Measurements from ENCODE around the gene LRRN3.

LRRN3 gene

DNA sequence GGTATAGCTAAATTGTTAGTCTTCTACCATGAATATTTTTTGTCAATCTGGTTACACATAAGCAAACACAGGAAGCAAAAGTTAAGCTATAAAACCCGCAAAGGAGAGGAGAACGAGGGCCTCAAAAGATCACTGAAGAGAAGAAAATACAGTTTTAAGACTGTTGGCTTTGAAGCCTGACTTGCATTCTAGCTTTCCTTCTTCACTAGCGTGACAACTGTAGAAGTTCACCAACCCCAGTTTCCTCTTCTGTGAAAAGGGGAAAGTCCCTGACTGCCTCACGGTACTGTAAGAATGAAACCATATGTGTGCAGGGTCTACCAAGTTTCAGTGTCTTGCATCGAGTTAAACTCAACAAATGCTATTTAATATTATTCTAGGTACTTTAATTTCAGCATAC, 7.5 kb upstream of the LRRN3 start:
- no peak overlapping the region for H3K4me3 ChIP-seq (replicated peaks in 1 of 2; ENCODE audit: low read depth in 2 of 2, low read length in 2 of 2)
- peak in 1 of 2 donors; percentile 53 for DNase-seq (ENCODE audit: low read depth in 2 of 2)
- TF ChIP-seq, protein P1, sequence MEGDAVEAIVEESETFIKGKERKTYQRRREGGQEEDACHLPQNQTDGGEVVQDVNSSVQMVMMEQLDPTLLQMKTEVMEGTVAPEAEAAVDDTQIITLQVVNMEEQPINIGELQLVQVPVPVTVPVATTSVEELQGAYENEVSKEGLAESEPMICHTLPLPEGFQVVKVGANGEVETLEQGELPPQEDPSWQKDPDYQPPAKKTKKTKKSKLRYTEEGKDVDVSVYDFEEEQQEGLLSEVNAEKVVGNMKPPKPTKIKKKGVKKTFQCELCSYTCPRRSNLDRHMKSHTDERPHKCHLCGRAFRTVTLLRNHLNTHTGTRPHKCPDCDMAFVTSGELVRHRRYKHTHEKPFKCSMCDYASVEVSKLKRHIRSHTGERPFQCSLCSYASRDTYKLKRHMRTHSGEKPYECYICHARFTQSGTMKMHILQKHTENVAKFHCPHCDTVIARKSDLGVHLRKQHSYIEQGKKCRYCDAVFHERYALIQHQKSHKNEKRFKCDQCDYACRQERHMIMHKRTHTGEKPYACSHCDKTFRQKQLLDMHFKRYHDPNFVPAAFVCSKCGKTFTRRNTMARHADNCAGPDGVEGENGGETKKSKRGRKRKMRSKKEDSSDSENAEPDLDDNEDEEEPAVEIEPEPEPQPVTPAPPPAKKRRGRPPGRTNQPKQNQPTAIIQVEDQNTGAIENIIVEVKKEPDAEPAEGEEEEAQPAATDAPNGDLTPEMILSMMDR (IDR thresholded peaks at IDR 0.05; ENCODE audit: low read depth, low read length), result no peak

DNA sequence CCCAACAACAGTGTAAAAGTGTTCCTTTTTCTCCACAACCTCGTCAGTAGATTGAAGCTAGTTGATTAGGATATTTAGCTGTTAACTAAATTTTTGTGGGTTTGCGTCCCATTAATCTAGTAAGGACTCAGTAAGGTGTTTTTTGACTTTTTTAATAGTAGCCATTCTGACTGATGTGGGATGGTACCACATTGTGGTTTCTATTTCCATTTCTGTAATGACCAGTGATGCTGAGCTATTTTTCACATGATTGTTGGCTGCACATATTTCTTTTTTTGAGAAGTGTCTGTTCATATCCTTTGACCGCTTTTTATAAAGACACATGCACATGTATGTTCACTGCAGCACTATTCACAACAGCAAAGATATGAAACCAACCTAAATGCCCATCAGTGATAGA, 5.6 kb upstream of the LRRN3 start:
- no peak overlapping the region for H3K4me3 ChIP-seq (replicated peaks in 1 of 2; ENCODE audit: low read depth in 2 of 2, low read length in 2 of 2)
- TF ChIP-seq, protein P1 (IDR thresholded peaks at IDR 0.05; ENCODE audit: low read depth, low read length), result no peak
- no peak for DNase-seq (ENCODE audit: low read depth in 2 of 2)

DNA sequence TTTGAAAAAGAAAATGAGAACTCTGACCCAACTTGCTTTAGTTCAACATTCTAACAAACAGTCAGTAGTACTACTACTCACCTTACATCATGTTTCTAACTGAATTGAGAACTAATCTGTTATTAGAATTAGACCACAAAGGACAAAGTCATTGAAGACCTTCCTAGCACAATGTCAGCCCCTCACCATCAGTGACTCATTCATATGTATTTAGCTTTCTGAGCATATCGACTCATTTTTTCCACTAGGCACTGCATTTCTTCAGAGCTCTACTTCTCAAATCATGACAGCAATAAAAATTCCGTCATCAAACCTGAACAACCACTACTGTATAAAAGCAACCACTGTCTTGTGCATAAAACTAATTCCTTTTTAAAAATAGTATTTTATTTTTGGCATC, 4.4 kb upstream of the LRRN3 start:
- DNase-seq (ENCODE audit: low read depth in 2 of 2), result no peak
- H3K4me3 ChIP-seq (replicated peaks in 1 of 2; ENCODE audit: low read depth in 2 of 2, low read length in 2 of 2), result no peak overlapping the region
- TF ChIP-seq, protein P1 (IDR thresholded peaks at IDR 0.05; ENCODE audit: low read depth, low read length), result no peak

DNA sequence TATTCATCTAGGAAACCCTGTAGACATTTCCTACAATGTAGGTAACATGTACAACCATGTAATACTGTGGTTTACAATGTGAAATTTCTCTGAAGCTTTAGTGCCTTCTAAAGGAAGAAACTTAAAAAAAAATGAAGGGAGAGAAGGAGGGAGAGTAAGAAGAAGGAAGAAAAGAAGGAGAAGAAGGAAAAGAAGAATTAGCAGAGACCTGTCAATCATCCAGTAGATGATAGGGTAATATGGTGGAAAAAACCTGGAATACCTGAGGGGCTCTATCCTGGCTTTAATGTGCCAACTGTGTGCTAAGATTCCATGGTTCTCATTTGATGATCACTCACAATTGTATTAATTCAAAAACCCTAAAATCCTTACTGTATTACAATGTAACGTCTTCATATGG, 2.6 kb upstream of the LRRN3 start:
- TF ChIP-seq, protein P1 (IDR thresholded peaks at IDR 0.05; ENCODE audit: low read depth, low read length), result no peak
- DNase-seq (ENCODE audit: low read depth in 2 of 2), result no peak
- no peak overlapping the region for H3K4me3 ChIP-seq (replicated peaks in 1 of 2; ENCODE audit: low read depth in 2 of 2, low read length in 2 of 2)

DNA sequence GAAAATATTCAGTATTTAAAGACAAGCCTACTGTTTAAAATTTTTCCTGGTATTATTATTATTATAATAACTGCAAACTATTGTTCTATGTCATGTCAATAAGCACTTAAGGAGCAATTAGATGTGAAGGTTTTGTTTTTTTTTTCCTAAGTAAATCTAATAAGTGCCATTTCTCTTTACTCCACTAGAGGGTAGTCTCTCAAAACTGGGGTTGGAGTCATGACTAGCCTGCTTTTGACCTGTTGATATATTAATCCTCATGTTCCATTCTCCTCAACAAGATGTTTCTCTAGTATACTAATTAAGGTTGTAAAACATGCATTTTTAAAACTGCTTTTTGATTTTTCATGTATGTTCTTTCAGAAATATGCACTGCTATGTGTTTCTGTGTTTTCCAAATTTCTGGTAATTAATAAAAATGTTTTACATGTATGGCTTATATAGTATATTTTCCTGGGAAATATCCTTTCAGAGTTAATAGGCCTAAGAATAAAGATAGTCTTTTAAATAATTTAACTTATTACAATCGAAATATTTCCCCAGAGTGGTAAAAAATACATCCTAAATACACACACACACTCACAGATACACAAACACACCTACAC, 1.0 kb upstream of the LRRN3 start:
- TF ChIP-seq, protein P1 (IDR thresholded peaks at IDR 0.05; ENCODE audit: low read depth, low read length), result peak; percentile 71
- no peak overlapping the region for H3K4me3 ChIP-seq (replicated peaks in 1 of 2; ENCODE audit: low read depth in 2 of 2, low read length in 2 of 2)
- DNase-seq (ENCODE audit: low read depth in 2 of 2), result peak; percentile 68 to 73

DNA sequence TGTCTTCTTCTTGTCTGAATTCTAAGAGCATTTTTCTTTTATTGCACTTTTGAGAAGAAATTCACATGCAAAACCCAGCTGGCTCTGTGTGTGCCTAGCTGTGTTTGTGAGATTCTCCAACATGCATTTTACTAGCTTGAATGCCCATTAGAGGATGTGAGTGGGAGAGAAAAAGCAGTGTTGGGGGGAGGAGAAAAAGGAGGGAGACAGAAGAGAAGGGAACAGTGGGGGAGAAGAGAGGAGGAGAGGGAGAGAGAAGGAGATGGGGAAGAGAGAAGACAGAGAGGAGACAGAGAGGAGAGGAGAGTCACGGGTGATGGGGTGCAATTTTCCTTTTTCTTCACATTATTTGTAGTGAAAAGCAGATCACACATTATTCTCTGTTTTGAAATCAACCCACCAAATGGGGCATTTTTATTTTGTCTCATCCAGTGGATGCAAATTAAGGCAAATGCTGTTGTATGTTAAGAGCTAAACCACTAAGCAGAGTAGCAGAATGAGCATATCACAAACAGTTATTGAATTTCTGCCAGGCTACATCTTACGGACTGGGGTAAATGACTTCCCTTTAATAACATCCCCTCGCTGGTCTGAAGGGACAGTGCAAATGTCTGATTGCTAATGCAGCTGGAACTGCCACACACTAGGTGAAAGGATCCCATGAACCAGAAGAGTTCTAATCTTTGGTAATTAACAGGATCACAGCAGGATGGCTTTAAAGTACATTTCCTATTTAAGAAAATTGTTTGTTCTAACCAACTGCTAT, 849 bp downstream of the LRRN3 start:
- DNase-seq (ENCODE audit: low read depth in 2 of 2), result no peak
- peak overlapping the region in 1 of 2 donors; percentile 46 for H3K4me3 ChIP-seq (replicated peaks in 1 of 2; ENCODE audit: low read depth in 2 of 2, low read length in 2 of 2)
- TF ChIP-seq, protein P1 (IDR thresholded peaks at IDR 0.05; ENCODE audit: low read depth, low read length), result no peak
